Measurements from ENCODE around the gene ARAP1. TPM values are rescaled to one million over a fixed set of nuclear protein-coding genes. Genes with fewer than 3 reads are reported as not detected.

ARAP1 gene
- total and polyA plus RNA-seq, 7 experiments from 2014 or later = 30.4 to 317 (median 132) TPM

DNA sequence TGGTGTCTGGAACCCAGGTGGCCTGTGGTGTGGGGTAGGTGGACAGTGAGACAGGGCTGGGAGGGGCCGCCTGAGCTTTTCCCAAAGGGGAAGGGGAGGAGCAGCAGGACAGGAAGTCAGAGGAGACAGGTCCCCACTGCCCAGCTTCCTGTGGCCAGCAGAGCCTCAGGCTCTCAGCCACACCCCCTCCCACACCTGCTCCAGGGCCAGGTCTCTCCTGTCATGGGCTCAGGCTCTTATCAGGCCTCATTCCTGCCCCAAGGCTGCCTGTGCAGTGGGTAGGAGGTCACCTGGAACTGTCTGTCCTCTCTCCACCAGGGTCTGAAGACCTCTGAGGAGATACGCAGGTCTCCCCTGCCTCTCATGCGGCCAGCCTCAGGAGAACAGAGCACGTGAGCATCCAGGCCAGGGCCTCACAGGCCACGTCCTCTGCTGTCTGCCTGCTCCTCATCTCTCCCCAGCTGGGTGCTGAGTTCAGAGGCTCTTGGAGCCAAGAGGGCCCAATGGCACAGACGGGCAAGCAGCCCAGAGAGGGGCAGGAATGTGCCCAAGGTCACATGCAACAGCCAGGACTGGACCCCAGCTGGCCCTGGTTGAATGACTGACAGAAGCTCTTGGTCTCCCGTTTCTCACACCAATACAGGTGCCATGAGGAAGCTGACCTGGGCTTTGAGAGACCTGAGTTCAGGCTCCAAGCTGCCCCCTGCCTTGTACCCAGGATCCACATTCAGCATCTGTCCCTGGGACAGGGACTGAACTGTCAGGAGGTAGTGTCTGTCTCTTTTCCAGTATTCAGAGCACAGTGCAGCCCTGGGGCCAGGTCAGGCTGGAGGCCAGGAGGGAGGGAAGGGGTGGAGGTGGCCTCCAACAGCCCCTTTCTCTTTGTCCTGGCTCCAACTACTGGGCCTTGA lies 24.9 kb upstream of the ARAP1 start:
- Mint-ChIP-seq H3K4me1 (peaks cover 18 to 38% (median 24%) of the 10 kb centered on the region in 7 donors), H3K27ac (no peak overlapping the region), H3K9me3 (no peaks in the 10 kb centered on the region), H3K27me3 (peaks cover 0 to 6% (median 0%) of the 10 kb centered on the region in 5 donors), H3K4me3 (no peak overlapping the region), H3K36me3 (peaks cover 0 to 5% (median 4%) of the 10 kb centered on the region in 5 donors)
- POLR2A ChIA-PET = no interaction called here
- H3K4me3 ChIP-seq (ENCODE audit: low read length) = no peak overlapping the region
- H3K36me3 ChIP-seq (ENCODE audit: control insufficient read depth in 2 of 3, insufficient read depth in 3 of 3, low read length in 3 of 3) = no peaks in the 10 kb centered on the region
- peaks cover 2 to 11% of the 10 kb centered on the region in 2 donors for H3K4me1 ChIP-seq (ENCODE audit: control insufficient read depth in 2 of 2, insufficient read depth in 2 of 2, low read length in 2 of 2)
- DNase-seq (no peak), ATAC-seq (no peak)
- CTCF ChIA-PET = interaction anchor here (2.0 kb wide), 2 partner anchors 24 to 52 kb away, joined by 4 to 5 read pairs; no protein-coding TSS in a partner anchor
- H3K27ac ChIP-seq (ENCODE audit: low read depth, low read length) = no peak overlapping the region
- intact Hi-C loops (cut with micrococcal nuclease) = no loop called here
- H3K9me3 ChIP-seq (ENCODE audit: control insufficient read depth in 2 of 3, low read length in 3 of 3) = no peaks in the 10 kb centered on the region
- no peaks in the 10 kb centered on the region for H3K27me3 ChIP-seq (ENCODE audit: control insufficient read depth in 2 of 2, insufficient read depth in 2 of 2, low read length in 2 of 2)

DNA sequence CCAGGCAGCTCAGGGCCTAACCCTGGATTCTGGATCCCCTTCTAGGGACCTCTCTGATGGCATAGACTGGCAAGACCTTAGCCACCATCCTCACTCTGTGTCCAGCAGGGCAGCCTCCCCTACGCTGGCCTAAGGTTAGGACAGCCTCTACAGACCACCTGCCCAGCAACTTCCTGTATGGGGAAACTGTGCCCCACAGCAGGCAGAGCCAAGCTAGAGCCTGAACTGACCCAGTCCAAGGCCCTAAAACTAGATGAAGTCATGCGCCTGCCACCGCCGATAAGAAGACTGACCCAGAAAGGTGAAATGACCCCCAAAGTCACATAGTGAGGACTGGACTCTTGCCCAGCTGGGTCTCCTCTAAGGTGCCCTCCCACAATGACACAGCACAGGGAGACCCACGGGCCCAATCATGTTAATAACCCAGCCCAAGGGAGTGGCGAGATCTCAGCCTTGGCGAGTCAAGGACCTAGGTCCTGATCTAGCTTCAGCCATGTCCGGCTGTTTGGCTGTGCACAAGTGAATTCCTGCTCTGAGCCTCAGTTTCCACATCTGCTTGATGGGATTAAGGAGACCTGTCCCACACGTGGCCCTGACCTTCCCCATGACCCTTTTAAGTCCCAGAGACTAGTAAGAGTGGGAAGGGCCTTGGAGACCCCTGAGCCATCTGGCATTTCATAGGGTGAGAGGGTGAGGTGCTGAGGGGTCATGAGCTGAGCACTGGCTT lies 24.1 kb upstream of the ARAP1 start:
- DNase-seq (no peak), ATAC-seq (no peak)
- Mint-ChIP-seq H3K9me3 (no peaks in the 10 kb centered on the region), H3K36me3 (peaks cover 0 to 5% (median 4%) of the 10 kb centered on the region in 5 donors), H3K27me3 (peaks cover 0 to 6% (median 0%) of the 10 kb centered on the region in 5 donors), H3K4me1 (peaks cover 15 to 34% (median 22%) of the 10 kb centered on the region in 7 donors), H3K4me3 (no peak overlapping the region), H3K27ac (peak overlapping the region in 2 of 9 donors; percentile 4 to 34)
- CTCF ChIA-PET = interaction anchor here (2.0 kb wide), 2 partner anchors 23 to 51 kb away, joined by 4 to 5 read pairs; no protein-coding TSS in a partner anchor
- POLR2A ChIA-PET = interaction anchor here (1.9 kb wide), 1 partner anchor 42 kb away, joined by 4 read pairs; no protein-coding TSS in a partner anchor
- Histone ChIP-seq H3K4me1 (ENCODE audit: control insufficient read depth in 2 of 2, insufficient read depth in 2 of 2, low read length in 2 of 2) (peaks cover 0 to 10% of the 10 kb centered on the region in 2 donors), H3K36me3 (ENCODE audit: control insufficient read depth in 2 of 3, insufficient read depth in 3 of 3, low read length in 3 of 3) (no peaks in the 10 kb centered on the region), H3K4me3 (ENCODE audit: low read length) (no peak overlapping the region), H3K27me3 (ENCODE audit: control insufficient read depth in 2 of 2, insufficient read depth in 2 of 2, low read length in 2 of 2) (no peaks in the 10 kb centered on the region), H3K9me3 (ENCODE audit: control insufficient read depth in 2 of 3, low read length in 3 of 3) (no peaks in the 10 kb centered on the region), H3K27ac (ENCODE audit: low read depth, low read length) (no peak overlapping the region)
- intact Hi-C loops (cut with micrococcal nuclease) = no loop called here

- ATAC-seq (no peak), DNase-seq (no peak)
- H3K27ac Mint-ChIP-seq = peak overlapping the region in 3 of 9 donors; percentile 18 to 86 (median 34)
- H3K4me1 ChIP-seq (ENCODE audit: control insufficient read depth in 2 of 2, insufficient read depth in 2 of 2, low read length in 2 of 2) = peaks cover 0 to 3% of the 10 kb centered on the region in 2 donors
- intact Hi-C loops (cut with micrococcal nuclease) = no loop called here
- H3K27me3 ChIP-seq (ENCODE audit: control insufficient read depth in 2 of 2, insufficient read depth in 2 of 2, low read length in 2 of 2) = no peaks in the 10 kb centered on the region
- CTCF ChIA-PET = interaction anchor here (2.0 kb wide), 1 partner anchor 50 kb away, joined by 4 read pairs; no protein-coding TSS in a partner anchor
- H3K4me3 ChIP-seq (ENCODE audit: low read length) = no peak overlapping the region
- peaks cover 0 to 8% (median 4%) of the 10 kb centered on the region in 5 donors for H3K36me3 Mint-ChIP-seq
- H3K27ac ChIP-seq (ENCODE audit: low read depth, low read length) = no peak overlapping the region
- no peaks in the 10 kb centered on the region for H3K9me3 Mint-ChIP-seq
- no peak overlapping the region for H3K4me3 Mint-ChIP-seq
- POLR2A ChIA-PET = interaction anchor here (1.9 kb wide), 1 partner anchor 41 kb away, joined by 4 read pairs; no protein-coding TSS in a partner anchor
- no peaks in the 10 kb centered on the region for H3K9me3 ChIP-seq (ENCODE audit: control insufficient read depth in 2 of 3, low read length in 3 of 3)
- H3K27me3 Mint-ChIP-seq = peaks cover 0 to 6% (median 0%) of the 10 kb centered on the region in 5 donors
- peaks cover 15 to 34% (median 22%) of the 10 kb centered on the region in 7 donors for H3K4me1 Mint-ChIP-seq
- no peaks in the 10 kb centered on the region for H3K36me3 ChIP-seq (ENCODE audit: control insufficient read depth in 2 of 3, insufficient read depth in 3 of 3, low read length in 3 of 3)
These were observed 23.3 kb upstream of the ARAP1 start for GRCh38 chr11:72775288-72776110.

- Histone ChIP-seq H3K4me1 (ENCODE audit: control insufficient read depth in 2 of 2, insufficient read depth in 2 of 2, low read length in 2 of 2) (no peaks in the 10 kb centered on the region), H3K27ac (ENCODE audit: low read depth, low read length) (no peak overlapping the region), H3K4me3 (ENCODE audit: low read length) (no peak overlapping the region), H3K36me3 (ENCODE audit: control insufficient read depth in 2 of 3, insufficient read depth in 3 of 3, low read length in 3 of 3) (no peaks in the 10 kb centered on the region), H3K27me3 (ENCODE audit: control insufficient read depth in 2 of 2, insufficient read depth in 2 of 2, low read length in 2 of 2) (no peaks in the 10 kb centered on the region), H3K9me3 (ENCODE audit: control insufficient read depth in 2 of 3, low read length in 3 of 3) (no peaks in the 10 kb centered on the region)
- no peaks in the 10 kb centered on the region for H3K9me3 Mint-ChIP-seq
- no peak for DNase-seq
- H3K36me3 Mint-ChIP-seq = peaks cover 0 to 8% (median under 1%) of the 10 kb centered on the region in 5 donors
- POLR2A ChIA-PET = interaction anchor here (1.9 kb wide), 1 partner anchor 40 kb away, joined by 4 read pairs; no protein-coding TSS in a partner anchor
- H3K4me1 Mint-ChIP-seq = peaks cover 9 to 26% (median 16%) of the 10 kb centered on the region in 7 donors
- intact Hi-C loops (cut with micrococcal nuclease) = no loop called here
- CTCF ChIA-PET = no interaction called here
- no peak overlapping the region for H3K27ac Mint-ChIP-seq
- ATAC-seq = no peak
- peaks cover 0 to 2% (median 0%) of the 10 kb centered on the region in 5 donors for H3K27me3 Mint-ChIP-seq
- no peak overlapping the region for H3K4me3 Mint-ChIP-seq
These were observed 22.3 kb upstream of the ARAP1 start for GRCh38 chr11:72774499-72774898.

- H3K4me1 ChIP-seq (ENCODE audit: control insufficient read depth in 2 of 2, insufficient read depth in 2 of 2, low read length in 2 of 2) = no peaks in the 10 kb centered on the region
- ChIA-PET CTCF (no interaction called here), POLR2A (no interaction called here)
- ATAC-seq (no peak), DNase-seq (no peak)
- Mint-ChIP-seq H3K4me3 (no peak overlapping the region), H3K4me1 (peaks cover 6 to 20% (median 11%) of the 10 kb centered on the region in 7 donors), H3K9me3 (no peaks in the 10 kb centered on the region), H3K27me3 (no peaks in the 10 kb centered on the region), H3K27ac (peak overlapping the region in 1 of 9 donors; percentile 18), H3K36me3 (peaks cover 0 to 8% (median 0%) of the 10 kb centered on the region in 5 donors)
- H3K27me3 ChIP-seq (ENCODE audit: control insufficient read depth in 2 of 2, insufficient read depth in 2 of 2, low read length in 2 of 2) = no peaks in the 10 kb centered on the region
- intact Hi-C loops (cut with micrococcal nuclease) = no loop called here
- no peaks in the 10 kb centered on the region for H3K36me3 ChIP-seq (ENCODE audit: control insufficient read depth in 2 of 3, insufficient read depth in 3 of 3, low read length in 3 of 3)
- H3K4me3 ChIP-seq (ENCODE audit: low read length) = no peak overlapping the region
- no peak overlapping the region for H3K27ac ChIP-seq (ENCODE audit: low read depth, low read length)
- no peaks in the 10 kb centered on the region for H3K9me3 ChIP-seq (ENCODE audit: control insufficient read depth in 2 of 3, low read length in 3 of 3)
These were observed 21.5 kb upstream of the ARAP1 start for GRCh38 chr11:72773696-72774095.

- no peak for ATAC-seq
- peaks cover 6 to 20% (median 11%) of the 10 kb centered on the region in 7 donors for H3K4me1 Mint-ChIP-seq
- intact Hi-C loops (cut with micrococcal nuclease) = no loop called here
- H3K27me3 ChIP-seq (ENCODE audit: control insufficient read depth in 2 of 2, insufficient read depth in 2 of 2, low read length in 2 of 2) = no peaks in the 10 kb centered on the region
- ChIA-PET CTCF (interaction anchor here (0.6 kb wide), 1 partner anchor 22 kb away, joined by 3 read pairs; no protein-coding TSS in a partner anchor), POLR2A (no interaction called here)
- H3K4me3 ChIP-seq (ENCODE audit: low read length) = no peak overlapping the region
- no peaks in the 10 kb centered on the region for H3K4me1 ChIP-seq (ENCODE audit: control insufficient read depth in 2 of 2, insufficient read depth in 2 of 2, low read length in 2 of 2)
- H3K4me3 Mint-ChIP-seq = no peak overlapping the region
- H3K36me3 ChIP-seq (ENCODE audit: control insufficient read depth in 2 of 3, insufficient read depth in 3 of 3, low read length in 3 of 3) = no peaks in the 10 kb centered on the region
- no peak for DNase-seq
- no peaks in the 10 kb centered on the region for H3K9me3 Mint-ChIP-seq
- H3K27ac Mint-ChIP-seq = no peak overlapping the region
- H3K27me3 Mint-ChIP-seq = peaks cover 0 to 2% (median 0%) of the 10 kb centered on the region in 5 donors
- peaks cover 0 to 8% (median 0%) of the 10 kb centered on the region in 5 donors for H3K36me3 Mint-ChIP-seq
- no peaks in the 10 kb centered on the region for H3K9me3 ChIP-seq (ENCODE audit: control insufficient read depth in 2 of 3, low read length in 3 of 3)
- no peak overlapping the region for H3K27ac ChIP-seq (ENCODE audit: low read depth, low read length)
These were observed 21.1 kb upstream of the ARAP1 start for GRCh38 chr11:72773291-72773690.
